NCI-H2196 treated with DMSO at 0.1 percent for 48 hours (cell line): ENCODE measurements around the gene LSM4.
A peak's percentile ranks its signal among the peaks of the same experiment; 100 is the strongest.

Experiments used
- DNase-seq: peaks from one replicate; lab custom pipeline; 2025; ENCODE audit not compliant: unreplicated experiment; lab: John Stamatoyannopoulos, UW

The LSM4 gene

GRCh38 chr19:18292810-18293641 lies 29.9 kb downstream of the LSM4 start:
- DNase-seq: peak; percentile 33

- no peak for DNase-seq
Observed at GRCh38 chr19:18292462-18292809, 30.4 kb downstream of the LSM4 start.

GRCh38 chr19:18291590-18292461 lies 31.1 kb downstream of the LSM4 start:
- peak; percentile 51 for DNase-seq

GRCh38 chr19:18291019-18291524 lies 31.8 kb downstream of the LSM4 start:
- no peak for DNase-seq

GRCh38 chr19:18290302-18291018 lies 32.4 kb downstream of the LSM4 start:
- DNase-seq: no peak

GRCh38 chr19:18289471-18290301 lies 33.2 kb downstream of the LSM4 start:
- DNase-seq: no peak

GRCh38 chr19:18287836-18288772 lies 34.8 kb downstream of the LSM4 start:
- no peak for DNase-seq

- no peak for DNase-seq
Observed at GRCh38 chr19:18286973-18287635, 35.8 kb downstream of the LSM4 start.

GRCh38 chr19:18284712-18285360 lies 38.0 kb downstream of the LSM4 start:
- no peak for DNase-seq

GRCh38 chr19:18283338-18283737 lies 39.5 kb downstream of the LSM4 start:
- DNase-seq: no peak

- DNase-seq: no peak
Observed at GRCh38 chr19:18282788-18283141, 40.1 kb downstream of the LSM4 start.

GRCh38 chr19:18282021-18282787 lies 40.7 kb downstream of the LSM4 start:
- peak; percentile 97 for DNase-seq

GRCh38 chr19:18281082-18282020 lies 41.5 kb downstream of the LSM4 start, which contains the start of gene JUND:
Gene JUND, minus strand, starts transcription at chr19:18281622. Its CDS starts 138 bp downstream, at chr19:18281484.
- DNase-seq: peak; percentile 97

GRCh38 chr19:18280247-18281081 lies 42.4 kb downstream of the LSM4 start:
- DNase-seq: peak; percentile 51

- peak; percentile 86 for DNase-seq
Observed at GRCh38 chr19:18279516-18280246, 43.2 kb downstream of the LSM4 start.
